H9 (cell line): ENCODE data around the gene SORCS2. TPM values are rescaled to one million over a fixed set of nuclear protein-coding genes. Genes with fewer than 3 reads are reported as not detected.

Source experiments
- DNase-seq: peaks from one replicate; pipeline ENCODE4 v3.0.0-alpha.2; 2017
- H2AFZ ChIP-seq: one replicate; pipeline ENCODE4 v1.6.1; 2013; ENCODE audit warnings: mild to moderate bottlenecking, low read length, control low read depth, moderate library complexity
- H2AK5ac ChIP-seq: 2 replicates; pipeline ENCODE4 v1.6.1; 2013; ENCODE audit warnings: low read length, control low read depth, mixed read lengths; ENCODE audit not compliant: insufficient read length
- H2BK120ac ChIP-seq: one replicate; pipeline ENCODE4 v1.6.1; 2013; ENCODE audit warnings: low read depth, mild to moderate bottlenecking, low read length, control low read depth, inconsistent platforms; ENCODE audit not compliant: poor library complexity, severe bottlenecking
- H2BK12ac ChIP-seq: 2 replicates; pipeline ENCODE4 v1.6.1; 2013; ENCODE audit warnings: low read length, control low read depth, mixed read lengths, low read depth; ENCODE audit not compliant: insufficient read length
- H2BK15ac ChIP-seq: 2 replicates; pipeline ENCODE4 v1.6.1; 2013; ENCODE audit warnings: low read depth, low read length, control low read depth
- H2BK20ac ChIP-seq: one replicate; pipeline ENCODE4 v1.6.1; 2013; ENCODE audit warnings: low read depth, mild to moderate bottlenecking, low read length, control low read depth, inconsistent platforms; ENCODE audit not compliant: poor library complexity, severe bottlenecking
- H2BK5ac ChIP-seq: 2 replicates; pipeline ENCODE4 v1.6.1; 2013; ENCODE audit warnings: low read length, control low read depth, mixed read lengths; ENCODE audit not compliant: insufficient read length
- H3K14ac ChIP-seq: 2 replicates; pipeline ENCODE4 v1.6.1; 2013; ENCODE audit warnings: low read length, control low read depth; ENCODE audit not compliant: insufficient read depth
- H3K18ac ChIP-seq: 2 replicates; pipeline ENCODE4 v1.6.1; 2013; ENCODE audit warnings: low read depth, mild to moderate bottlenecking, mixed read lengths, low read length, control low read depth; ENCODE audit not compliant: insufficient read length
- H3K23ac ChIP-seq: 2 replicates; pipeline ENCODE4 v1.6.1; 2013; ENCODE audit warnings: low read length, control low read depth, mixed read lengths, low read depth; ENCODE audit not compliant: insufficient read length
- H3K23me2 ChIP-seq: 2 replicates; pipeline ENCODE4 v1.6.1; 2013; ENCODE audit warnings: low read depth, mild to moderate bottlenecking, mixed read lengths, low read length, control low read depth; ENCODE audit not compliant: insufficient read length, poor library complexity, severe bottlenecking
- H3K27ac ChIP-seq: 2 replicates; pipeline ENCODE4 v1.5.1; 2013; ENCODE audit warnings: low read length, control low read depth, mixed read lengths, low read depth; ENCODE audit not compliant: insufficient read length
- H3K27me3 ChIP-seq: 2 replicates; pipeline ENCODE4 v1.6.1; 2013; ENCODE audit warnings: low read length, control low read depth, inconsistent platforms; ENCODE audit not compliant: insufficient read depth
- H3K4ac ChIP-seq: 2 replicates; pipeline ENCODE4 v1.6.1; 2013; ENCODE audit warnings: low read depth, mild to moderate bottlenecking, control low read depth, inconsistent platforms, low read length, moderate library complexity
- H3K4me1 ChIP-seq: 2 replicates; pipeline ENCODE4 v1.6.1; 2013; ENCODE audit warnings: low read length, control low read depth, inconsistent platforms; ENCODE audit not compliant: insufficient read depth
- H3K4me2 ChIP-seq: 2 replicates; pipeline ENCODE4 v1.6.1; 2013; ENCODE audit warnings: low read length, control low read depth, mixed read lengths; ENCODE audit not compliant: insufficient read length, insufficient read depth
- H3K56ac ChIP-seq: 2 replicates; pipeline ENCODE4 v1.6.1; 2013; ENCODE audit warnings: low read depth, mild to moderate bottlenecking, mixed read lengths, low read length, control low read depth; ENCODE audit not compliant: insufficient read length
- H3K79me1 ChIP-seq: 2 replicates; pipeline ENCODE4 v1.6.1; 2013; ENCODE audit warnings: low read depth, mild to moderate bottlenecking, moderate library complexity, low read length, control low read depth, inconsistent platforms; ENCODE audit not compliant: insufficient read depth, poor library complexity, severe bottlenecking
- H3K79me2 ChIP-seq: 2 replicates; pipeline ENCODE4 v1.6.1; 2013; ENCODE audit warnings: low read length, control low read depth, inconsistent platforms; ENCODE audit not compliant: insufficient read depth
- H3K9ac ChIP-seq: 2 replicates; pipeline ENCODE4 v1.6.1; 2013; ENCODE audit warnings: low read length, control low read depth, mixed read lengths; ENCODE audit not compliant: insufficient read length; ENCODE audit errors: extremely low read depth
- H3K9me3 ChIP-seq: one replicate; pipeline ENCODE4 v1.6.1; 2013; ENCODE audit warnings: low read depth, low read length, inconsistent platforms; ENCODE audit not compliant: control insufficient read depth
- H3T11ph ChIP-seq: one replicate; pipeline ENCODE4 v1.6.1; 2013; ENCODE audit warnings: mild to moderate bottlenecking, low read length, control low read depth, inconsistent platforms
- H4K20me1 ChIP-seq: one replicate; pipeline ENCODE4 v1.6.1; 2013; ENCODE audit not compliant: control insufficient read depth, insufficient read length, insufficient read depth
- H4K5ac ChIP-seq: 2 replicates; pipeline ENCODE4 v1.6.1; 2013; ENCODE audit warnings: low read depth, mild to moderate bottlenecking, mixed read lengths, low read length, control low read depth; ENCODE audit not compliant: insufficient read length
- H4K8ac ChIP-seq: replicated peaks from 2 replicates; pipeline ENCODE4 v1.6.1; 2013; ENCODE audit warnings: low read length, control low read depth, mixed read lengths, low read depth; ENCODE audit not compliant: insufficient read length
- H4K91ac ChIP-seq: 2 replicates; pipeline ENCODE4 v1.6.1; 2013; ENCODE audit warnings: low read depth, mild to moderate bottlenecking, moderate library complexity, mixed read lengths, low read length, control low read depth; ENCODE audit not compliant: insufficient read length
- H3K27ac Mint-ChIP-seq, 3 experiments: 2 replicates in 2 of 3; 3 replicates in 1 of 3; pipeline ENCODE4 v1.8.0; 2020 to 2021; ENCODE audit warnings: mixed read lengths in 3 of 3, mild to moderate bottlenecking in 1 of 3, moderate library complexity in 1 of 3
- H3K27me3 Mint-ChIP-seq: 2 replicates; pipeline ENCODE4 v1.8.0; 2021; ENCODE audit warnings: low read depth, mild to moderate bottlenecking, moderate library complexity, mixed read lengths
- H3K36me3 Mint-ChIP-seq, 3 experiments: 2 replicates in 2 of 3; 3 replicates in 1 of 3; pipeline ENCODE4 v1.8.0; 2020 to 2021; ENCODE audit warnings: low read depth in 3 of 3, mixed read lengths in 3 of 3; ENCODE audit not compliant: insufficient read depth in 1 of 3
- H3K4me1 Mint-ChIP-seq, 2 experiments: 2 replicates each; pipeline ENCODE4 v1.8.0; 2020; ENCODE audit warnings: mixed read lengths in 2 of 2
- H3K4me3 Mint-ChIP-seq, 2 experiments: 2 replicates in 1 of 2; 3 replicates in 1 of 2; pipeline ENCODE4 v1.8.0; 2020 to 2021; ENCODE audit warnings: mild to moderate bottlenecking in 2 of 2, mixed read lengths in 2 of 2, moderate library complexity in 1 of 2
- H3K9me3 Mint-ChIP-seq, 2 experiments: 2 replicates in 1 of 2; 3 replicates in 1 of 2; pipeline ENCODE4 v1.8.0; 2020; ENCODE audit warnings: mild to moderate bottlenecking in 2 of 2, mixed read lengths in 2 of 2, moderate library complexity in 1 of 2
- CTCF ChIP-seq: fragments of 200-600 bp; sonication (generic); conservative IDR thresholded peaks from 3 replicates; pipeline ENCODE4 v1.8.0; 2021; ENCODE audit warnings: antibody characterized with exemption, mild to moderate bottlenecking
- WGBS: extraction: QIAGEN DNeasy Blood & Tissue Kit; methylation state at CpG from one replicate; pipeline ENCODE4 v1.1.7; 2013; ENCODE audit warnings: missing lambda C conversion rate, low lambda C conversion rate, mixed read lengths; ENCODE audit not compliant: insufficient read length; ENCODE audit errors: extremely low coverage; 5-methylcytosine and 5-hydroxymethylcytosine counted together
- total RNA-seq: library from RNA; stranded (reverse); gene quantifications from 2 replicates; pipeline ENCODE4 v1.2.1, GENCODE V29; 2021

The SORCS2 gene
- total RNA-seq, 1 experiment from 2014 or later, result 0.57 TPM

- Histone ChIP-seq H3K14ac (no peak overlapping the region), H4K91ac (no peak overlapping the region), H2BK120ac (no peak overlapping the region), H2BK15ac (no peak overlapping the region), H3K4me2 (no peak overlapping the region), H3K27me3 (no peaks in the 10 kb centered on the region), H3K56ac (no peak overlapping the region), H3T11ph (no peak overlapping the region), H3K79me1 (no peaks in the 10 kb centered on the region), H3K9ac (no peak overlapping the region), H3K4me1 (no peaks in the 10 kb centered on the region), H4K20me1 (no peaks in the 10 kb centered on the region), H2AFZ (no peak overlapping the region), H3K4ac (no peak overlapping the region), H3K23me2 (no peaks in the 10 kb centered on the region), H4K8ac (no peak overlapping the region), H2AK5ac (no peak overlapping the region), H3K27ac (no peak overlapping the region), H4K5ac (no peak overlapping the region), H3K23ac (no peak overlapping the region), H3K79me2 (no peaks in the 10 kb centered on the region), H2BK5ac (no peak overlapping the region), H3K9me3 (no peaks in the 10 kb centered on the region), H2BK20ac (no peak overlapping the region), H2BK12ac (no peak overlapping the region), H3K18ac (no peak overlapping the region)
- no peaks in the 10 kb centered on the region for H3K27me3 Mint-ChIP-seq
- H3K4me3 Mint-ChIP-seq, result no peak overlapping the region
- WGBS, result no CpG with 5 or more reads among the region's 24 CpGs
- H3K9me3 Mint-ChIP-seq, result no peaks in the 10 kb centered on the region
- H3K4me1 Mint-ChIP-seq, result peaks cover 34 to 47% of the 10 kb centered on the region in 2 experiments
- TF ChIP-seq CTCF, result no peak
- DNase-seq, result no peak
- H3K36me3 Mint-ChIP-seq, result peaks cover 8 to 34% (median 29%) of the 10 kb centered on the region in 3 experiments
- peak overlapping the region in 2 of 3 experiments; percentile 32 to 84; a peak in 5 of 7 replicates for H3K27ac Mint-ChIP-seq
Measured at GRCh38 chr4:7773401-7774180, 581.3 kb downstream of the SORCS2 start.
